A673 (cell line): ENCODE results near the gene CTAGE9. TPM values are rescaled to one million over a fixed set of nuclear protein-coding genes. Genes with fewer than 3 reads are reported as not detected.

Experiments
- total RNA-seq: library from RNA; stranded (reverse); gene quantifications from 2 replicates; pipeline ENCODE4 v1.2.3, GENCODE V29; 2021

Gene CTAGE9
- total RNA-seq, 1 experiment from 2014 or later, result not detected

Other genes starting within 250 kb of the CTAGE9 start
- not detected in 2 replicates for gene ARG1, start 137.8 kb downstream of the CTAGE9 start, total RNA-seq
- gene MED23, start 82.8 kb downstream of the CTAGE9 start, total RNA-seq, result 31.7 and 32.3 TPM in 2 replicates
- 0.45 and 0.63 TPM in 2 replicates for gene ENPP3, start 73.7 kb downstream of the CTAGE9 start, total RNA-seq
- gene OR2A4, start 9.6 kb downstream of the CTAGE9 start, total RNA-seq, result not detected in 2 replicates
- 19.5 and 20.5 TPM in 2 replicates for gene ENPP1, start 97.0 kb upstream of the CTAGE9 start, total RNA-seq
- gene CCN2, start 240.4 kb upstream of the CTAGE9 start, total RNA-seq, result 6.6 and 17.5 TPM in 2 replicates